ENCODE data around the gene P3H3.

P3H3 gene

GRCh38 chr12:6842075-6842474, 13.9 kb downstream of the P3H3 start:
- intact Hi-C loops (cut with DNase I; ENCODE audit: low total_unique reads), result no loop called here
- peaks cover 20 to 92% (median 63%) of the 10 kb centered on the region in 3 donors for H3K36me3 ChIP-seq
- no peaks in the 10 kb centered on the region for H3K9me3 ChIP-seq
- no peak overlapping the region for H3K27ac ChIP-seq
- TF ChIP-seq CTCF (IDR thresholded peaks at IDR 0.05), result no peak
- H3K4me1 ChIP-seq, result no peaks in the 10 kb centered on the region
- no peak for DNase-seq
- no peak overlapping the region for H3K4me3 ChIP-seq
- H3K27me3 ChIP-seq, result no peaks in the 10 kb centered on the region

- no peak overlapping the region for H3K4me3 ChIP-seq
- H3K9me3 ChIP-seq, result no peaks in the 10 kb centered on the region
- TF ChIP-seq CTCF (IDR thresholded peaks at IDR 0.05), result no peak
- H3K27ac ChIP-seq, result no peak overlapping the region
- H3K36me3 ChIP-seq, result peaks cover 15 to 89% (median 51%) of the 10 kb centered on the region in 3 donors
- DNase-seq, result no peak
- intact Hi-C loops (cut with DNase I; ENCODE audit: low total_unique reads), result no loop called here
- no peaks in the 10 kb centered on the region for H3K27me3 ChIP-seq
- H3K4me1 ChIP-seq, result no peaks in the 10 kb centered on the region
These were observed 15.1 kb downstream of the P3H3 start for GRCh38 chr12:6843118-6843902.

GRCh38 chr12:6845395-6845794, 17.2 kb downstream of the P3H3 start:
- peaks cover 4 to 77% (median 35%) of the 10 kb centered on the region in 3 donors for H3K36me3 ChIP-seq
- no peak for TF ChIP-seq CTCF (IDR thresholded peaks at IDR 0.05)
- H3K27ac ChIP-seq, result no peak overlapping the region
- DNase-seq, result no peak
- no peaks in the 10 kb centered on the region for H3K4me1 ChIP-seq
- H3K9me3 ChIP-seq, result no peaks in the 10 kb centered on the region
- intact Hi-C loops (cut with DNase I; ENCODE audit: low total_unique reads), result no loop called here
- no peak overlapping the region for H3K4me3 ChIP-seq
- H3K27me3 ChIP-seq, result no peaks in the 10 kb centered on the region

- H3K27me3 ChIP-seq, result no peaks in the 10 kb centered on the region
- DNase-seq, result no peak
- intact Hi-C loops (cut with DNase I; ENCODE audit: low total_unique reads), result no loop called here
- H3K27ac ChIP-seq, result no peak overlapping the region
- no peak overlapping the region for H3K4me3 ChIP-seq
- H3K4me1 ChIP-seq, result peaks cover 0 to 7% (median 5%) of the 10 kb centered on the region in 4 donors
- H3K36me3 ChIP-seq, result peaks cover 4 to 69% (median 35%) of the 10 kb centered on the region in 3 donors
- no peak for TF ChIP-seq CTCF (IDR thresholded peaks at IDR 0.05)
- H3K9me3 ChIP-seq, result no peaks in the 10 kb centered on the region
These were observed 18.2 kb downstream of the P3H3 start for GRCh38 chr12:6846316-6846869.

GRCh38 chr12:6847676-6848075, 19.5 kb downstream of the P3H3 start:
- no peak for TF ChIP-seq CTCF (IDR thresholded peaks at IDR 0.05)
- intact Hi-C loops (cut with DNase I; ENCODE audit: low total_unique reads), result no loop called here
- no peaks in the 10 kb centered on the region for H3K9me3 ChIP-seq
- no peak overlapping the region for H3K4me3 ChIP-seq
- no peaks in the 10 kb centered on the region for H3K27me3 ChIP-seq
- H3K27ac ChIP-seq, result no peak overlapping the region
- H3K4me1 ChIP-seq, result peaks cover 0 to 9% (median 5%) of the 10 kb centered on the region in 4 donors
- H3K36me3 ChIP-seq, result peaks cover 4 to 61% (median 35%) of the 10 kb centered on the region in 3 donors
- no peak for DNase-seq

Data from tibial artery (tissue), 4 donors.